ENCODE measurements around the gene MLNR.

The MLNR gene

GRCh38 chr13:49226613-49227012 is 6.5 kb downstream of the MLNR start:
- no peak for DNase-seq (ENCODE audit: low spot score)

GRCh38 chr13:49234741-49235140 is 14.6 kb downstream of the MLNR start:
- no peak for DNase-seq (ENCODE audit: low spot score)

- no peak for DNase-seq (ENCODE audit: low spot score)
These were observed 15.8 kb downstream of the MLNR start for GRCh38 chr13:49235856-49236431.

DNA sequence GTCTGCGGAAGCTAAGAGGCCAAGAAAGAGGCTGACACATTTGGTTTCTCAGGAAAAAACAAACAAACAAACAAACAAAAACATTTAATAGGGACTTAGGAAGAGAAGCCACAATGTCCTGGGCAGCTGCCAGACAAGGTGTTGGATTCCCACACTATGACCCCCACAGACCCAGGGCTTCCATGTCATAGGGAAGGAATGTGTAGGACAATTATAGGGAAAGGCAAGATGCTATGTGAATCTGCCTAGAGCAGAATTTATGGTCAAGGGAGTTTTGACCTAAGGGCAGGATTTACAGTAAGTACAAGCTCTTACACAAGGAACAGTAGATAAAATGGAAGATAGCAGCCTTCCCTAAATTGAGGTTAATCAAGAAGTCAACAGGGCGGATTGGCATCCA is 18.5 kb downstream of the MLNR start:
- no peak for DNase-seq (ENCODE audit: low spot score)

- DNase-seq (ENCODE audit: low spot score): no peak
These were observed 19.9 kb downstream of the MLNR start for GRCh38 chr13:49240017-49240416.

GRCh38 chr13:49241296-49241695 is 21.2 kb downstream of the MLNR start:
- DNase-seq (ENCODE audit: low spot score): no peak

- no peak for DNase-seq (ENCODE audit: low spot score)
These were observed 25.0 kb downstream of the MLNR start for GRCh38 chr13:49245101-49245500.

DNA sequence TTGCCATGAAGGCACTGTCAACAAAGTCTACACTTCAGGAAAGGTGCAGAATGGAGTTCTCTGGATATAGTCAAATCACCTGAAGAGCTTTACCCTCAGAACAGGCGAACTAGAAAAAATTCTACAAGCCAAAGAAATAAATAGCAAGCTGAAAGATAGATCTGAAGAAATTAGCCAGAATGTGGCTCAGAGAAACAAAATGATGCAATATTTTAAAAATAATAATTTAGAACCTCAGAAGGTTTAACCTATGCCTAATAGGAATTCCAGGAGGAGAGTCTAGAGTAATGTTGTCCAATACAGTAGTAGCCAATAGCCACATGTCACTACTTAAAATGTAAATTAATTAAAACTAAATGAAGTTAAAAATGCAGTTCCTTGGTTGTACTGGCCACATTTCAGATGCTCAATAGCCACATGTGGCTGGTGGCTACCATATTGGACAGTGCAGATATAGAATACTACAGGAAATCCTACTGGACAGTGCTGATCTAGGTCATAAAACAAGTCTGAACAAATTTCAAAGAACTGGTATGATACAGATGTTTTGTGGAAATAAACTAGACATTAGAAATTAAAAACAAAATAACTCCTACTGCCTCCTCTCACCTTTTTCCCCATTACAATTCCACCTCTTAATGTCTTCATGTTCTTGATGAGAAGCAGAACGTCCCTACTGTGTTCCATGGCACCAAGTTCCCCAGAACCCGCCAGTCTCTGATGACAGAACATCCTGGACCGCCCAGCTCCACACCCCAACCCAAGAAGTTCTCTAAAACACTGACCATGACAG is 26.9 kb downstream of the MLNR start:
- DNase-seq (ENCODE audit: low spot score): no peak

- DNase-seq (ENCODE audit: low spot score): peak; percentile 96
These were observed 27.8 kb downstream of the MLNR start, which contains the start of gene CDADC1 for GRCh38 chr13:49247643-49248621. CDADC1 (plus strand) TSS chr13:49247925; CDS start chr13:49248038, 113 bp downstream.

DNA sequence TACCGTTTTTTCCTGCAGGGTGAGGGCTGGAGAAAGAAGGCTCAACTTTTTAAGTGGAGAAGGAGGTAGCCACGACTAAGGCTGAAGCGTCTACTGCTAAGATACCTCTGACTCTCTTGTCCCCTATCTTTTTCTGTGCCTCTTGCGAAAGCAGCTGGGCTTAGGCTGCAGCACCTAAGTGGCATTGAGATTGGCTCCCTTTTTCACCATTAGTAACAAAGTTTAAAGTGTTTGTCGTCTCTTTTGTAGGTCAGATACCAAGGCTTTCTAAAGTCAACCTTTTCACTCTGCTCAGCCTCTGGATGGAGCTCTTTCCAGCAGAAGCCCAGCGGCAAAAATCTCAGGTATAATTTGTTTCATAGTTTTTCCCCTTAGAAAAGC is 28.5 kb downstream of the MLNR start:
- DNase-seq (ENCODE audit: low spot score): no peak

GRCh38 chr13:49251326-49251725 is 31.2 kb downstream of the MLNR start:
- DNase-seq (ENCODE audit: low spot score): no peak

DNA sequence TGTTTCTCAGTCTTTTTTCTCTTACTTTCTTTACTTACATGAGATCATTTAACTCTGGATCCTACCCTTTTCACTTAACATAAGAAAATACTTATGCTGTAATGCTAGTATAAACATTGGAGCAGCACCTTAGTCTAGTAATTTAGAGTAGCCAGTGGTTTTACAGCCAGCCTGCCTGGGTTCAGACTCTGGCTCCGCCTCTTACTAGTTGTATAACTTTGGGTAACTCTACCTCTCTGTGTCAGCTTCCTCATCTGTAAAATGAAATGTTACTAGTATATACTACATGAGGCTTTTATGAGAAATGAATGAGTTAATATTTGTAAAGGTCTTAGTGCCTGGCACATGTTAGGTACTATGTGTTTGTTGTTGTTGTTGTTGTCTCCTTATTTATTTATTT is 33.2 kb downstream of the MLNR start:
- no peak for DNase-seq (ENCODE audit: low spot score)

- DNase-seq (ENCODE audit: low spot score): no peak
These were observed 33.9 kb downstream of the MLNR start for GRCh38 chr13:49254007-49254406.

DNA sequence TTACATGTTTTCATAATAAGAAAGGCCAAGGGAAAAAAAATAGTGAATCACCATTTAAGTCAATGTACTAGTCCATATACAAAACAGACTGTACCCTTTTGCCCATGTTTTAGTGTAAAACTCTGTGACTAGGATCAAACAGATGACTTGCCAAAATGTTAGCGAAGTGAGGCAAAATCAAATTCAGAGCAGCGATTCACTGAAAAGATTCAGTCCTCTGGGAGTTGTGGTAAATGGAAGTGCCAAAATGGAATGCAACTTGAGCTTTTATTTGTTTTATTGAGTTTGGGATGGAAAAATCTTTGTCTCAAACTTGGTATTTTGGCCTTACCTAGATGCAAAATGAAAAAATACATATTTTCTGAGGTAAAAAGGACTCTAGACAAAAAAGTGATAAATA is 36.7 kb downstream of the MLNR start:
- no peak for DNase-seq (ENCODE audit: low spot score)

GRCh38 chr13:49258089-49258796 is 38.1 kb downstream of the MLNR start:
- DNase-seq (ENCODE audit: low spot score): no peak

GRCh38 chr13:49259586-49259985 is 39.4 kb downstream of the MLNR start:
- DNase-seq (ENCODE audit: low spot score): no peak

DNA sequence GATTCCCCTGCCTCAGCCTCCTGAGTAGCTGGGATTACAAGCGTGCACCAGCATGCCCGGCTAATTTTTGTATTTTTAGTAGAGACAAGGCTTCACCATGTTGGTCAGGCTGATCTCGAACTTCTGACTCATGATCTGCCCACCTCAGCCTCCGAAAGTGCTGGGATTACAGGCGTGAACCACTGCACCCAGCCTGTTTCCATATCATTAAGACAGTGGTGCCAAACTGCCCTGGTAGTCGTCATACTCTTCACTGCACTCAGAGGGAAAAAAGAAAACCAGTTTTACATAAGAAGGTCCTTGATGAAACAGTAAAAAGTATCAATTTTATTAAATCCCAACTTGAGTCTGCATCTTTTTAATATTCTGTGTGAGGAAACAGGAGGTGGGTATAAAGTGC is 42.5 kb downstream of the MLNR start:
- no peak for DNase-seq (ENCODE audit: low spot score)

DNA sequence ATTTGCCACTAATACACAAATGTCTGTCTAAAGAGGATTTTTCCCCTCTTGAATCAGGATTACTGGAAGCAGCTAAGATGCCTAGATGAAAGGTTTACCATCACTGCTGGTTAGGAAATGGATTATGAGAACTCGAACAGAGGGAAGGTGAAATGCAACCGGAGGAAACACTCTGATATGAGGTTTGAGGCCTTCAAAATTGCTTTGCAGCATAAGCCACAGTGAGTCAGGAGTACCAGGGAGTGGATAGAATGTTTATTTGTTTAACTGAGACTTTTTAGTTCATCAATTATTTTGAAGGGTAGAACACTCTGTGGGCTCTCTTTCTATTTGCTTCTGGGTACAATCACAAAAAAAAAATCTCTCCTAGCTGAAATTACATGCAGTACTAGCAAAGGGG is 45.7 kb downstream of the MLNR start:
- peak; percentile 24 for DNase-seq (ENCODE audit: low spot score)

- no peak for DNase-seq (ENCODE audit: low spot score)
These were observed 51.1 kb downstream of the MLNR start for GRCh38 chr13:49271264-49271663.

Measured in AG08396 (cell line).